ENCODE results near the gene GJD3. TPM values are rescaled to one million over a fixed set of nuclear protein-coding genes. Genes with fewer than 3 reads are reported as not detected.

GJD3 gene
- total RNA-seq, 1 donor from 2014 or later, result 0.48 TPM

DNA sequence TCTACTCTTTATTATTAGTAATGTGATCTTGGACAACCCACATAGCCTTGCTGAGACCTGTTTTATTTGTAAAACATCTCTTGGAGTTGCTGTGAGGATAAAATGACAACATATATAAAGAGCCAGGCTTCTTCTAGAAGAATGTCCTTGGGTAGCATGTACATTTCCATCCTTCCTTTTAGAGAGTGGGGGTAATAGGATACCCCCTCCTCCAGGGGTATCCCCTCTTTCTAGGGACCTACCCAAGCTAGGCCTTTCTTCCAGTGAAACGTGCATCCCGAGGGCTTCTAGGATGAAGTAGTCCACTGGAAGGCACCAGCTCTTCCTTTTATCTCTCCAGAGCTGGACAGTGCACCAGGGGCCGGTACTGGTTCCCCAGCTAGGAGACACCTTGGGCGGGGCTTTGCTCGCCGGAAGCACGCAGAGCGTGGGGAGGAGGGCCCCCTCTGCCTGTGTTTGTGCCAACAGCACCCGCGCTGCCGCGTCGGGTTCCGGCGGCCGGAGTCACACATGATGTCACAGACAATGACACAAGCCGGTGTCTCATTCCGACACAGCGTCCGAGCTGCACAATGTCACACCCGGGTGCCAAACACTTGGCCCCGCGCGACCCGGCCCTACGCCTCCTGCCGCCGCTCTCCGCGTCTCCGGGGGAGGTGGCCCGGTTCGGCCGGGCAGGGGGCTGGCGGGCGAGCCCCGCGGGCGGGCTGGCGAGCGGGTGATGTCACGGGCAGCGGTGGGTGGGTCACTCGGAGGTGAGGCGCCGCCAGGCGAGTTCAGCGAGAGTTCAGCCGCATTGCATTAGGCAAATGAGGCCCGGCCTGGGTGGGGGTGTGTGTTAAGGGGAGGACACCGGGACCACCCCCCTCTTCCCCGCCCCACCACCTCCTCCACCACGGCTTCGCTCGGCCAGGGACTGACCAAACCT is 23.4 kb downstream of the GJD3 start:
- Mint-ChIP-seq H3K27me3 (ENCODE audit: low read depth) (no peaks in the 10 kb centered on the region), H3K9me3 (no peaks in the 10 kb centered on the region), H3K4me3 (ENCODE audit: low read depth) (peak overlapping the region; percentile 73), H3K4me1 (ENCODE audit: low read depth) (peaks cover 55% of the 10 kb centered on the region), H3K36me3 (ENCODE audit: low read depth) (peaks cover 49% of the 10 kb centered on the region), H3K27ac (peak overlapping the region; percentile 89)
- DNase-seq (ENCODE audit: low spot score), result peak; percentile 82
- intact Hi-C loops (cut with micrococcal nuclease), result loop anchor here (2.0 to 5.0 kb wide), 2 partner anchors 18 to 34 kb away; partner anchors contain the start of gene RARA

DNA sequence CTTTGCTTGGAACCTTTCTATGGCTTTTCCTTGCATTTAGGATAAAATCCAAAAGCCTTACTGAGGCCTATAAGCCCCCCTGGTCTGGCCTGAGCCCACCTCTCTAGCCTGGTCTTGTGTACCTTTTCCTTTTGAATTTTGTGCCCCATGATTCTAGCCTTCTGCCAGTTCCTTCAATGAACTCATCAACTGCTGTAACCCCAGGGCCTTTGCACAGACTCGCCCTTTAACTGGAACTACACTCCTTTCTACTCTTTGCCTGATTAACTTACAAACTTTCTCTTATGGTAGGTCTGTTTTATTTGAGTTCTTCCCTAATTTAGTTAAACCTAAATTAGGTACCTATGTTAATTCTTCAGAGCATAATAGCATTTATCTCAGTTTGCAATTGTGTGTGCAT is 24.2 kb downstream of the GJD3 start:
- Mint-ChIP-seq H3K27me3 (ENCODE audit: low read depth) (no peaks in the 10 kb centered on the region), H3K9me3 (no peaks in the 10 kb centered on the region), H3K4me1 (ENCODE audit: low read depth) (peaks cover 52% of the 10 kb centered on the region), H3K4me3 (ENCODE audit: low read depth) (no peak overlapping the region), H3K27ac (peak overlapping the region; percentile 43), H3K36me3 (ENCODE audit: low read depth) (peaks cover 49% of the 10 kb centered on the region)
- intact Hi-C loops (cut with micrococcal nuclease), result loop anchor here (2.0 to 5.0 kb wide), 2 partner anchors 18 to 33 kb away; partner anchors contain the start of gene RARA
- no peak for DNase-seq (ENCODE audit: low spot score)

DNA sequence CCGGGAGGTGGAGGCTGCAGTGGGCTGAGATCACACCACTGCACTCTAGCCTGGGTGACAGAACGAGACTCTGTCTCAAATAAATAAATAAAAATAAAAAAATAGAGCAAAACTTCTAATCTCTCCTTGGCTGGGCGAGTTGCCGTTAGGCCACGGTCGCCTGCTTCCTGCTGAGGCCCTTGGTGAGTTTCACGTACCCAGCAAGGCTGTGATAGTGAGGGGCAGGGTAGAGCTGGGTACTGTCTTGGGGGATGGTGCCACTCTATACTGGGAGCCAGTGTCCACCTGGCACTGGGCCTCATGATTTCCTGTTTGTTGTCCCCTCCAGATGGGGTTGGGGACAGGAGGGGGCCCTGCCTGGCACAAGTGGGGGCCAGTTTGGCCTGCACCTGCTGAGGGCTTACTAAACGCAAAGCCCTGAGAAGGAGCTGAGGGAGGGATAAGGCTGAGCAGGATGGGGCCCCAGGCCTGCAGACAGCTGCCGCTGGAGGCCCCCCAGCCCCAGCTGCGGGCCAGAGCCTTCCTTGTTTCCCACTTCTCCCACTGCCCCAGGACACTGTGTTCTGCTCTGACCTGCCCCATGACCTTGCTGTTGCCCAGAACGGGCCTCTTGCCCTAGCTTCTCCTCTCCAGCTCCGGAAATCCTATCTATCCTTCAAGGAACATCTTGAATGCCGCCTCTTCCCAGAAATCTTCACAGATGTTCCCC is 25.4 kb downstream of the GJD3 start:
- no peak for DNase-seq (ENCODE audit: low spot score)
- intact Hi-C loops (cut with micrococcal nuclease), result no loop called here
- Mint-ChIP-seq H3K9me3 (no peaks in the 10 kb centered on the region), H3K36me3 (ENCODE audit: low read depth) (peaks cover 53% of the 10 kb centered on the region), H3K4me1 (ENCODE audit: low read depth) (peaks cover 56% of the 10 kb centered on the region), H3K4me3 (ENCODE audit: low read depth) (no peak overlapping the region), H3K27me3 (ENCODE audit: low read depth) (no peaks in the 10 kb centered on the region), H3K27ac (peak overlapping the region; percentile 44)

DNA sequence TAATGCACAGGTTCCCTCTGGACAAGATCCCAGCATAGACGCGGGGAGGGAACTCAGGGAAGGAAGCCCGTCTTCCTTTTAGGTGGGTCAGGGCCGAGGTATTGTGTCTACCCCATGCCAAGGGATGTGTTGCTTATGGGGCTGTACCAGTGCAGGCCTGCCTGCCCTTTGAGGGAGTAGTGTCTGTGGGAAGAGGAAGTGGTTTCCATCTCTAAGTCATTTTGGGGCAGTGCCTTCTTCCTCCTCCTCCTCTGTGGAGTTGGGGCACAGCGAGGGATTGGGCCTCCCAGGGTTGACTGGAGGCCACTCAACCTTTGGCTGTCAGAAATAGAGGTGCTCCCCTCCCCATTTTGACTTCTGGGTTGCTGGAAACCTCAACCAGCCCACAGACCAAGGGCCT is 26.5 kb downstream of the GJD3 start:
- Mint-ChIP-seq H3K9me3 (no peaks in the 10 kb centered on the region), H3K27ac (peak overlapping the region; percentile 62), H3K4me1 (ENCODE audit: low read depth) (peaks cover 60% of the 10 kb centered on the region), H3K4me3 (ENCODE audit: low read depth) (peak overlapping the region; percentile 14), H3K36me3 (ENCODE audit: low read depth) (peaks cover 53% of the 10 kb centered on the region), H3K27me3 (ENCODE audit: low read depth) (no peaks in the 10 kb centered on the region)
- DNase-seq (ENCODE audit: low spot score), result no peak
- intact Hi-C loops (cut with micrococcal nuclease), result no loop called here

DNA sequence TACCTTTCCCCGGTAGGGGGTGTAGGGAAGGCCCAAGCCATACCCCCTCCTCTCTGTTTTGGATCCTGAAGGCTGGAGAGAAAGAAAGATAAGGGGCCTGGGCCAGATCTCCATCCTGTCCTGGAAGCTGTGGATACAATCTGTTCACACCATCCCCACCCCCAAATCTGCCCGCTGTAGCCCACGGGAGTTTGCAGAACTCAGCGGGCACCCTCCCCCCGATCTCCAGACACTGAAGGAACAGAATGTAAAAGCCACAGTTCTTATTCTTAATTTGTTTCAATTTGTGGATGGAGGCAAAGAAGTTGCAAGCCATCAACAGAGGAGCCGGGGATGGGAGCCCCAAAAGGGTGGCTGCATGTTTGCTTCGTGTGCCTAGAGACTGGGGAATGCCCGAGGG is 27.2 kb downstream of the GJD3 start:
- no peak for DNase-seq (ENCODE audit: low spot score)
- intact Hi-C loops (cut with micrococcal nuclease), result no loop called here
- peaks cover 60% of the 10 kb centered on the region for H3K4me1 Mint-ChIP-seq (ENCODE audit: low read depth)
- no peaks in the 10 kb centered on the region for H3K27me3 Mint-ChIP-seq (ENCODE audit: low read depth)
- peaks cover 56% of the 10 kb centered on the region for H3K36me3 Mint-ChIP-seq (ENCODE audit: low read depth)
- H3K4me3 Mint-ChIP-seq (ENCODE audit: low read depth), result no peak overlapping the region
- H3K9me3 Mint-ChIP-seq, result no peaks in the 10 kb centered on the region
- H3K27ac Mint-ChIP-seq, result peak overlapping the region; percentile 62

DNA sequence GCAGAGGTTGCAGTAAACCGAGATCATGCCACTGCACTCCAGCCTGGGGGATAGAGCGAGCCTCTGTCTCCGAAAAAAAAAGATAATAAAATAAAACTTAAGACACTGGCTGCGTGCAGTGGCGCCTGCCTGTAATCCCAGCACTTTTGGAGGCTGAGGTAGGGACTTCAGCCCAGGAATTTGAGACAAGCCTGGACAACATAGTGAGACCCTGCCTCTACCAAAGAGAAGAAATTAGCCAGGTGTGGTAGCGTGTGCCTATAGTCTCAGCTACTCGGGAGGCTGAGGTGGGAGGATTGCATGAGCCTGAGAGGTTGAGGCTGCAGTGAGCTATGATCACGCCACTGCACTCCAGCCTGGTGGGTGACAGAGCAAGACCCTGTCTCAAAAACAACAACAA is 28.9 kb downstream of the GJD3 start:
- intact Hi-C loops (cut with micrococcal nuclease), result no loop called here
- Mint-ChIP-seq H3K27me3 (ENCODE audit: low read depth) (no peaks in the 10 kb centered on the region), H3K4me3 (ENCODE audit: low read depth) (no peak overlapping the region), H3K36me3 (ENCODE audit: low read depth) (peaks cover 63% of the 10 kb centered on the region), H3K4me1 (ENCODE audit: low read depth) (peaks cover 65% of the 10 kb centered on the region), H3K27ac (no peak overlapping the region), H3K9me3 (no peaks in the 10 kb centered on the region)
- DNase-seq (ENCODE audit: low spot score), result no peak

DNA sequence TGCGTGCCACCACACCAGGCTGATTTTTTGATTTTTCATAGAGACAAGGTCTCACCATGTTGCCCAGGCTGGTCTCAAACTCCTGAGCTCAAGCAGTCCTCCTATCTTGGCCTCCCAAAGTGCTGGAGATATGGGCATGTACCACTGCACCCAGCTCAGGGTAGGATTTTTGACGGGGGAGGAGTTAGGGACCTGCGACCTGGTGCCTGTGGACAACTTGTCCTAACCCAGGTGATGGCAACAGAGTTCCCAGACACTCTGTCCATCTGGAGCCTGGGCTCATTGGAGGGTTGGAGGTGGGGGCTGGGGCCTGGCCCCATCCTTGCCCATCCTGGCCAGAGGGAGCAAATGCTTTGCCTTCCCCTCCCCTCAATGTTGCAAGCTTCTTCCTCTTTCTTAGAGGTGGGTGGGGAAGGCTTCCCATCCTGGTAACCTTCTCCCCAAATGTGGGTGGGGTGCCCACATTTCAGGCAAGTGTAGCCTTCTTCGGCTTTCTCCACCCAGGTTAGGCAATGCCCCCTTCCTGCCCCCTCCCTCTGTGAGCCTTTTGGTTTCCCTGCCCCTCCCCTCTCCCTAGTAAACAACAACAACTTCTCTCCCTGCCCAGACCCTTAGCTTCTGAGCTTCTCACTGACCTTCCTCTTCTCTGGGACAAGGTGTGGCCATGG is 30.6 kb downstream of the GJD3 start:
- Mint-ChIP-seq H3K27ac (peak overlapping the region; percentile 64), H3K4me3 (ENCODE audit: low read depth) (no peak overlapping the region), H3K4me1 (ENCODE audit: low read depth) (peaks cover 64% of the 10 kb centered on the region), H3K9me3 (no peaks in the 10 kb centered on the region), H3K27me3 (ENCODE audit: low read depth) (no peaks in the 10 kb centered on the region), H3K36me3 (ENCODE audit: low read depth) (peaks cover 57% of the 10 kb centered on the region)
- DNase-seq (ENCODE audit: low spot score), result no peak
- intact Hi-C loops (cut with micrococcal nuclease), result no loop called here

DNA sequence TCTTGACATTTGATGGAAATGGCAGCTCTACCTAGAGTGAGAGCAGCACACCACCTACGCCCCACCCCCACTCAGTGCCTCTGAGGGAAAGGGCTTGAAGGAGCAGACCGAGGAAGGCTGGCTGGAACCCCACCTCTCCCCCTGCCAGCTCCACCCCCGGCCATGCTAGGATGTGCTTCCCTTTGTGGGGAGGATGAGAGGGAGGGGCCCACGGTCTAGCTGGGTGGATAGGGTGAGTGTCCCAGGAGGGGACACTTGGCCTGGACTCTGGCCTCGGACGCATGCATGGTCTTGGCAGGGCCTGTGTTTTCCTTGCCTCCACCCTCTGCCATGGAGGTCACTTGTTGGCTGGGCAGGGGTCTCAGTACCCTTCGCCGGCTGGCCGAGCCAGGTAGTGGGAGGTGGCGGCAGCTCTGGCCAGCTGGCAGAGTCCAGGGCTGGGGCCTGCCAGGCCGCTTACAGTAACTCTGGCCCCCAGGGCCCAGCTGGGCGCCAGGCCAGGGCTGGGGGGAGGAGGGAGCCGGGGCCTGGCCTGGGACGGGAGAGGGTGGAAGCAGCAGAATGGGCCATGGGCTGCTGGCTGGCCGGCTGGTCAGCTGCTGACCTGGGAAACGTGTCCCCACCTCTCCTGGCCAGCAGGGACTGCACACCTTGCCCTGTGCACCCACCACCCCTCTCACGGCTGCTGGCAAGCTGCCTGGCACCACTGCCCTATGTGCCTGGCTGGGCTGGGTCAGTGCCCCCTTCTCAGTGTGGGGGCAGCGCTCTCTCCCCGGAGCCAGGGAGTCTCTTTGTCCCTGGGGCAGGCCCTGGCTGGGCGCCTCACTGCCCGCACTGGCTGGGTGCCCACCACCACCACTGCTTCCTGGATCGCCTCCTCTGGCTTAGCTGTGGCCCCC is 32.5 kb downstream of the GJD3 start:
- H3K4me3 Mint-ChIP-seq (ENCODE audit: low read depth), result peak overlapping the region; percentile 50
- peaks cover 49% of the 10 kb centered on the region for H3K36me3 Mint-ChIP-seq (ENCODE audit: low read depth)
- H3K9me3 Mint-ChIP-seq, result no peaks in the 10 kb centered on the region
- intact Hi-C loops (cut with micrococcal nuclease), result no loop called here
- no peaks in the 10 kb centered on the region for H3K27me3 Mint-ChIP-seq (ENCODE audit: low read depth)
- peaks cover 68% of the 10 kb centered on the region for H3K4me1 Mint-ChIP-seq (ENCODE audit: low read depth)
- peak overlapping the region; percentile 79 for H3K27ac Mint-ChIP-seq
- no peak for DNase-seq (ENCODE audit: low spot score)

DNA sequence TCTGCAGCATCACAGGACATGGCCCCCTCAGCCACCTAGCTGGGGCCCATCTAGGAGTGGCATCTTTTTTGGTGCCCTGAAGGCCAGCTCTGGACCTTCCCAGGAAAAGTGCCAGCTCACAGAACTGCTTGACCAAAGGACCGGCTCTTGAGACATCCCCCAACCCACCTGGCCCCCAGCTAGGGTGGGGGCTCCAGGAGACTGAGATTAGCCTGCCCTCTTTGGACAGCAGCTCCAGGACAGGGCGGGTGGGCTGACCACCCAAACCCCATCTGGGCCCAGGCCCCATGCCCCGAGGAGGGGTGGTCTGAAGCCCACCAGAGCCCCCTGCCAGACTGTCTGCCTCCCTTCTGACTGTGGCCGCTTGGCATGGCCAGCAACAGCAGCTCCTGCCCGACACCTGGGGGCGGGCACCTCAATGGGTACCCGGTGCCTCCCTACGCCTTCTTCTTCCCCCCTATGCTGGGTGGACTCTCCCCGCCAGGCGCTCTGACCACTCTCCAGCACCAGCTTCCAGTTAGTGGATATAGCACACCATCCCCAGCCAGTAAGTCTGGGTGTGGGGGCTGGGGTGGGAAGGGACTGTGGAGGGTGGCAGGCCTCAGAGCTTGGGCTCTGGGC is 33.6 kb downstream of the GJD3 start:
- Mint-ChIP-seq H3K36me3 (ENCODE audit: low read depth) (peaks cover 49% of the 10 kb centered on the region), H3K27ac (peak overlapping the region; percentile 74), H3K27me3 (ENCODE audit: low read depth) (no peaks in the 10 kb centered on the region), H3K4me3 (ENCODE audit: low read depth) (peak overlapping the region; percentile 50), H3K9me3 (no peaks in the 10 kb centered on the region), H3K4me1 (ENCODE audit: low read depth) (peaks cover 76% of the 10 kb centered on the region)
- intact Hi-C loops (cut with micrococcal nuclease), result no loop called here
- DNase-seq (ENCODE audit: low spot score), result no peak

DNA sequence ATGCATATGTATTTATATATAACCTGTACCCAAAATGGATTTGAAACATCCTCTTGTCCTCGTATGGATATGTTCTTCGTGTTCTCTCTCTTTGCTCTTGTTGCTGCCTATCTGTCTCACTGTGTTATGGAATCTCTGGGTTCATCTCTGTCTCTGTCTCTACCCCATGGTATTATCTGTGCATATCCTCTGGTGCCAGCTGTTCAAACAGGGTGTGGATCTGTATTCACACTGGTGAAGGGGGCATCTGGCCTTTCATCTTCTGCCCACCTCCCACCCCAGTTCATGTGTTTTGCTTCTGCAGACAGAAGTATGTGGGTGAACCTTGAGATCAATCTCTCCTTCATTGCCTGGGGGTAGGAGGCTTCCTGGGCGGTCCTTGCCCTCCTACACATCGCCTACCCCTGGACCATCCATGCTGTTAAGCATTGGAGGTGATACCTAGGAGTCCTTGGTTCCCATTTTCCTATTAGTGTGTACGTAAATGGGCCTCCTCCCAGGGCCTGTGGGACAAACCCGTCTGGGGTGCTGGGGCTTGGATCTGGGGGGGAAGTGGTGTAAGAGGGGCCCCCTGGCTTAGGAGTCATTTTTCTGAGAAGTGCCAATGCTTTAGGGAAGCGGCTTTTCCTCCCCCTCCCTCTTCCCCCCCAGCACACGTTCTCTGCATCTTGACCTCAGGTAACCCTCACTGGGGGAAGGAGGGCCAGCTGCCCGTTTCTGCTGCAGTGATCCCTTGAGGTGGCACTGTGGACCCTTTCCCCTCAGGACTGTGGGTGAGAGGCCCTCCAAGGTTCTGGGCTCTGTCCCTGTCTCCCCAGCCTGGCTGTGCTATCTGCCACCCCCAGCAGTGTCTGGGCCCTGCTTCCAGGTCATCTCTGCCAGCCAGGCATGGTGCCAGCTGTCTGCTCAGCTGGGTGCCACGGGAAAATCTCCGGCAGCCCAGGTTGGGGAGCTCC is 34.4 kb downstream of the GJD3 start:
- Mint-ChIP-seq H3K27ac (peak overlapping the region; percentile 74), H3K36me3 (ENCODE audit: low read depth) (peaks cover 47% of the 10 kb centered on the region), H3K27me3 (ENCODE audit: low read depth) (no peaks in the 10 kb centered on the region), H3K4me1 (ENCODE audit: low read depth) (peaks cover 82% of the 10 kb centered on the region), H3K4me3 (ENCODE audit: low read depth) (peak overlapping the region; percentile 61), H3K9me3 (no peaks in the 10 kb centered on the region)
- DNase-seq (ENCODE audit: low spot score), result no peak
- intact Hi-C loops (cut with micrococcal nuclease), result no loop called here

DNA sequence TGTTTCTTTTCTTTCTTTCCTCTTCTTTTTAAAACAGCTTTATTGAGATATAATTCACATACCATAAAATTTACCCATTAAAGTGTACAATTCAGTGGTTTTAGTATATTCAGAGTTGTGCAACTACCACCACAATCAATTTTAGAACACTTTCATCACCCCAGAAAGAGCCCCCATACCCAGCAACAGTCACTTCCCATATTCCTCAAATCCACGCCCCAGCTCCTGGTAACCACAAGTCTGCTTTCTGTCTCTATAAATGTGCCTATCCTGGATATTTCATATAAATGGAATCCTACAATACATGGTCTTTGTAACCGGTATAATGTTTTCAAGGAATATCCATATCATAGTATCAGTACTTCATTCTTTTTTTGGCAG is 36.2 kb downstream of the GJD3 start:
- intact Hi-C loops (cut with micrococcal nuclease), result no loop called here
- Mint-ChIP-seq H3K27me3 (ENCODE audit: low read depth) (no peaks in the 10 kb centered on the region), H3K36me3 (ENCODE audit: low read depth) (peaks cover 34% of the 10 kb centered on the region), H3K4me3 (ENCODE audit: low read depth) (no peak overlapping the region), H3K9me3 (no peaks in the 10 kb centered on the region), H3K4me1 (ENCODE audit: low read depth) (peaks cover 78% of the 10 kb centered on the region), H3K27ac (peak overlapping the region; percentile 26)
- DNase-seq (ENCODE audit: low spot score), result no peak

All from activated T-helper 2 cell treated with anti-CD3 and anti-CD28 coated beads, Interferon-gamma antibody, Interleukin-2, Interleukin-4, amounts not matched to agents 10 μg/mL and 5 μg/mL and 100 μg/mL, durations not matched to agents 14 hours and 24 hours and 36 hours (primary cell).